Middle frontal gyrus (tissue), 1 donor: Measurements from ENCODE around the gene AP5S1.
"Not testable (repeated sequence)": the region's sequence is repeated elsewhere in the genome, so short reads cannot be mapped to it uniquely, and the experiment has no call there.

ENCODE experiments used
- DNase-seq: peaks from one replicate; pipeline ENCODE4 v3.0.0-alpha.2; 2015; ENCODE audit warnings: low spot score; ENCODE audit errors: extremely low spot score

The AP5S1 gene

DNA sequence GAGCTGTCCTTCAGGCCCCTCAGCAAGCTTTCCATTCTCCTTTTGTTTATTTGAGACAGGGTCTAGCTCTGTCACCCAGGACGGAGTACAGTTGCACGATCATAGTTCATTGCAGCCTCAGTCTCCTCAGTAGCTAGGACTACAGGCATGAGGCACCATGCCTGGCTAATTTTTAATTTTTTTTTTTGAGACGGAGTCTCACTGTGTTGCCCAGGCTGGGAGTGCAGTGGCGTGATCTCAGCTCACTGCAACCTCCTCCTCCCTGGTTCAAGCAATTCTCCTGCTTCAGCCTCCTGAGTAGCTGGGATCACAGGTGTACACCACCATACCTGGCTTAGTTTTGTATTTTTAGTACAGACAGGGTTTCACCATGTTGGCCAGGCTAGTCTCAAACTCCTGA, 31.1 kb upstream of the AP5S1 start:
- DNase-seq: not testable (repeated sequence)

DNA sequence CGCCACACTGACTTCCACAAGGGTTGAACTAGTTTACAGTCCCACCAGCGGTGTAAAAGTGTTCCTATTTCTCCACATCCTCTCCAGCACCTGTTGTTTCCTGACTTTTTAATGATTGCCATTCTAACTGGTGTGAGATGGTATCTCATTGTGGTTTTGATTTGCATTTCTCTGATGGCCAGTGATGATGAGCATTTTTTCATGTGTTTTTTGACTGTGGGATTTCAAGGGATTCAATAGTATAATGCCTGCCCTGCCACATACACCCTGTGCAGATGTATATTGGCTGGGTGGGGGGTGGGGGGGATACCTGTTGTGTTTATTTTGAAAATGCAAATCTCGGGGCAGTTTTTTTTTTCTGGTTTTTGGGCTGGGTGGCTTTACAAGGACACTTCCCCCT, 26.2 kb upstream of the AP5S1 start:
- DNase-seq: not testable (repeated sequence)

DNA sequence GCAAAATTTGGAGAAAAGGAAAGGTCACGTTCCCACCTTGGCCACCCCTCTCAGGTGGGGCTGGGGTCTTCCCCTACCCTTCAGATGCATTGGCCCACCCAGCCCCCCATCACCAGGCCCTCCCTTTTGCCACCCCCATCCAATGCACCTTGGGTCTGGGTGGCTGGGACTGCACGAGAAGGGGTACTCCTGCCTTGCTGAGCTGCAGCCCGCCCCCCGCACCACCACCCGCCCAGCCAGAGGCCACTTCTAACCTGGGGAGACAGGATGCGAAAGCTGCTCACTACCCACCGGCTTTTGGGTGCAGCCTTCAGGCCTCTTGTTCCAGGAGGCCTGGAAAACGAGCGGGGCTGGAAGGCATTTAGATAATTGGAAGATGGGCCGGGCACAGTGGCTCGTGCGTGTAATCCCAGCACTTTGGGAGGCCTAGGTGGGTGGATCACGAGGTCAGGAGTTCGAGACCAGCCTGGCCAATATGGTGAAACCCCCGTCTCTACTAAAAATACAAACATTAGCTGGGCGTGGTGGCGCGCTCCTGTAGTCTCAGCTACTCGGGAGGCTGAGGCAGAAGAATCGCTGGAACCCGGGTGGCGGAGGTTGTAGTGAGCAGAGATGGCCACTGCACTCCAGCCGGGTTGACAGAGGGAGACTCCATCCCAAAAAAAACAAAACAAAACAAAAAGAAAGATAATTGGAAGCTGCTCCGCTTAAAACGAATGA, 25.5 kb upstream of the AP5S1 start:
- no peak for DNase-seq

- peak; percentile 88 for DNase-seq
Measured at GRCh38 chr20:3795511-3796468, 24.6 kb upstream of the AP5S1 start, which contains the start of gene CDC25B. Gene CDC25B, plus strand, starts transcription at chr20:3796310. Its CDS starts 222 bp downstream, at chr20:3796532.

DNA sequence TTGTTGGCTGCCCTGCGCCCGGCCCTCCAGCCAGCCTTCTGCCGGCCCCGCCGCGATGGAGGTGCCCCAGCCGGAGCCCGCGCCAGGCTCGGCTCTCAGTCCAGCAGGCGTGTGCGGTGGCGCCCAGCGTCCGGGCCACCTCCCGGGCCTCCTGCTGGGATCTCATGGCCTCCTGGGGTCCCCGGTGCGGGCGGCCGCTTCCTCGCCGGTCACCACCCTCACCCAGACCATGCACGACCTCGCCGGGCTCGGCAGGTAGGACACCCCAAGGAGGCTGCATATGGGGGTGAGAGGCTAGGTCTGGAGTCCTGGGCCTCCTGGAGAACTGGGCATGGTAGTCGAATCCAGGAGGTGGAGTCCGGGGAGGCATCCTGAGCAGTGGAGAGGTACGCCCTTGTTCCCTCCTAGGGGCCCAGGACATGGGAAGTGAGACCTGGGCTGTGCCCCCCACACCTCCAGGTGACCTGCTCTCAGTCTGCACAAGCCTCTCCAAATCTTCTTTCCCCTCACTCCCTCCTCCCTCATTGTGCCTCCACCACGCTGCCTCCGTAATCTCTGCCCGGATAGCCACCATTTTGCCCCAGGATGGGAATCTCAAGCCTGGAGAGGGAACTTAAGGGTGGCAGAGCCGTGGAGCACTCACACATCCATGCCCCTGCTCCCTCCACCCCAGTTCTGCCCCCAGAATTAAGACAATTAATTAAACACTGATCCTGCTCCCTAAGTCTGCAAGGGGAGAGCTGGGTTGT, 23.7 kb upstream of the AP5S1 start:
- no peak for DNase-seq

DNA sequence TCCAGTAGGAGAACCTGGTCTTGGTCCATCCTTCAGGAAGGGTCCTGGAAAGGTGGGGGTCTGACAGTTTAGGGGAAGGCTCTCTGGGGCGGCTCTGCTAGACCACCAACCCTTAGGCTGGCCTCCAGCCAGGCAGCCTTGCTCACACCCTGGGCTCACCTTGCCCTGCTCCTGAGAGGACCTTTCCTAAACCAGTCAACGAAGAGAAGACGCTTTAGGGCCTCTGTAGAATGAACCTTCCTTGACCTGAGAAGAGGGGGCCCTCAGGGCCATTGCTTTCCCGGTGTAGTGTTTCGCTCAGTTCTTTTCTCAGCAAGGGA, 23.2 kb upstream of the AP5S1 start:
- DNase-seq: no peak

- DNase-seq: no peak
Measured at GRCh38 chr20:3797592-3798372, 22.6 kb upstream of the AP5S1 start.

- DNase-seq: no peak
Measured at GRCh38 chr20:3798373-3798768, 22.0 kb upstream of the AP5S1 start.

GRCh38 chr20:3798908-3799248, 21.5 kb upstream of the AP5S1 start:
- no peak for DNase-seq

- DNase-seq: no peak
Measured at GRCh38 chr20:3800256-3800877, 20.0 kb upstream of the AP5S1 start.

DNA sequence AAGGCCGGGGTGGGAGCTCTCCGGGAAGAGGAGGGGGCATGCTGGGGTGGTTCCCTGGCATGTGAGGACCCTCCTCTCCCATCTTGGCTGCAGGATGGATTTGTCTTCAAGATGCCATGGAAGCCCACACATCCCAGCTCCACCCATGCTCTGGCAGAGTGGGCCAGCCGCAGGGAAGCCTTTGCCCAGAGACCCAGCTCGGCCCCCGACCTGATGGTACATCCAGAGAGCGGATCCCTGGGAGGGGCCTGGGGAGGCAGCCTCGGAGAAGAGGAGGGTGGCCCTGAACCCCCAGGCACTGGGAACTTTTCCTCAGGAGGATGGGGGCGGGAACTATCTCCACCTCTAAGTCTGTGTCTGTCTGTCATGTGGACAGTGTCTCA, 19.5 kb upstream of the AP5S1 start:
- no peak for DNase-seq

DNA sequence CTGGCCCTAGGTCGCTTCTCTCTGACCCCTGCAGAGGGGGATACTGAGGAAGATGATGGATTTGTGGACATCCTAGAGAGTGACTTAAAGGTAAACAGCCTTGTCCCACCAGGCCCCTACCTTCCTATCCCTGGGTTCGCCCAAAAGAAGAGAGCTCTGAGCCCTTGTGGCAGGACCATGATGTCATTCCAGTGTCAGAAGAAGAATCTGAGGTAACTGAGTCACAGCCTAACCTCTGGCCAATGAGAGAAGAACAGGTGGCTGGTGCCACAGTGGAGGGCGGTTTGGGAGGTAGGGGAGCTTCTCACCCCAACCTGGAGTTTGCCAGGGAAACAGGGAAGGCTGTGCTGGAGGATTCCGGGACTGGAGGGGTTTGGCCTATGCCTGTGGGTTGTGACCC, 19.0 kb upstream of the AP5S1 start:
- DNase-seq: no peak

DNA sequence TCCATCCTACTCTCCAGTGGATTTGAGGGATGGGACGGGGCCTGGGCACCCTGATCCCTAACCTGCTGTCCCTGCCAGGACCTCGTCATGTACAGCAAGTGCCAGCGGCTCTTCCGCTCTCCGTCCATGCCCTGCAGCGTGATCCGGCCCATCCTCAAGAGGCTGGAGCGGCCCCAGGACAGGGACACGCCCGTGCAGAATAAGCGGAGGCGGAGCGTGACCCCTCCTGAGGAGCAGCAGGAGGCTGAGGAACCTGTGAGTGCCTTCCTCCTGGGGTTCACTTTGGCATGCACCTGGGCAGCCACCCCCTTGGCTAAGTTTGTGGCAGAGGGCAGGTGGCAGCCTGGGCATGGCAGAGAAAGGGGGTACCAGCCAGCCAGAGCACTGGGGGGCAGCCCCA, 18.5 kb upstream of the AP5S1 start:
- no peak for DNase-seq

- DNase-seq: no peak
Measured at GRCh38 chr20:3802524-3803239, 17.7 kb upstream of the AP5S1 start.

DNA sequence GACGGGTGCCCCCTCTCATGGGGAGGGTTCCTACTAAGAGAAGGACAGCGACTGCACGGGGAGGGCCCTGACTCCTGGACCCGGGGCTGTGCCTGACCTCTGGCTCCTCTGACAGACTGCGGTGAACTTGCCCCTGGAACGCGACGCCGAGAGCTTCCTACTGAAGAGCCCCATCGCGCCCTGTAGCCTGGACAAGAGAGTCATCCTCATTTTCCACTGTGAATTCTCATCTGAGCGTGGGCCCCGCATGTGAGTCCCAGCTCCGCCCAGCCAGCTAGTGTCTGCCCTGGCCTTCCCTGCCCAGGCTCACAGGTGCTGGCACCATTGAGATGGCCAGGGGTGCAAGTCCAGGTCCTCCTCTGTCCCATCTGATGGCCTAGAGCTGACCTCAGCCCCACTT, 17.1 kb upstream of the AP5S1 start:
- no peak for DNase-seq

DNA sequence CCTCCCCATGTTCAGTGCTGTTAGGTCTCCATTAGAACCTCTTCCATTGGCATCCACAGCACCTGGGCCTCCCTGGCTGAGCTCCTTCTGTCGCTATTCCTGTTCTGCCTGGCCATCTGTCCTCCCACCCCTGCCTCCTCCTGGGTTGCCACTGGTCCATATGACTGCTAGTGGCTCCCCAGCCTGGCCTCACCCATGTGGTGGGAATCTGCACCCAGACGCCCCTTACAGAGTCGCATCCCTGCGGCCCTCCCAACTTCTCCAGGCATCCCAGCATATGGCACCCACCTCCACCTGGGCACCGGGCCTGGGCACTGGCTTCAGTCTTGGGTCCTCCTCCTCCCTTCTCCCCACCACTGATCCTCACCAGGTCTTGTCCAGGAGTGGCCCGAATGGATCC, 16.5 kb upstream of the AP5S1 start:
- no peak for DNase-seq

GRCh38 chr20:3804254-3804751, 16.0 kb upstream of the AP5S1 start:
- DNase-seq: no peak

DNA sequence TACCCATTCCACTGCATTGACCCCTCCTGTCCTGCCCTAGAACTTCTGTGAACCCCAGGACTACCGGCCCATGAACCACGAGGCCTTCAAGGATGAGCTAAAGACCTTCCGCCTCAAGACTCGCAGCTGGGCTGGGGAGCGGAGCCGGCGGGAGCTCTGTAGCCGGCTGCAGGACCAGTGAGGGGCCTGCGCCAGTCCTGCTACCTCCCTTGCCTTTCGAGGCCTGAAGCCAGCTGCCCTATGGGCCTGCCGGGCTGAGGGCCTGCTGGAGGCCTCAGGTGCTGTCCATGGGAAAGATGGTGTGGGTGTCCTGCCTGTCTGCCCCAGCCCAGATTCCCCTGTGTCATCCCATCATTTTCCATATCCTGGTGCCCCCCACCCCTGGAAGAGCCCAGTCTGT, 15.6 kb upstream of the AP5S1 start:
- DNase-seq: no peak

GRCh38 chr20:3808544-3808943, 11.8 kb upstream of the AP5S1 start:
- no peak for DNase-seq
